Caco-2 (cell line): ENCODE measurements around the gene ERICH2. TPM values are rescaled to one million over a fixed set of nuclear protein-coding genes. Genes with fewer than 3 reads are reported as not detected.

Source experiments
- BruUV-seq: library from RNA; stranded (reverse); fragments of 400-500 nt; replicated peaks from 2 replicates; lab custom pipeline; 2021; lab: Mats Ljungman, UMichigan
- CTCF ChIA-PET: fragments of 300-600 bp; sonication (Branson Sonifier 250); formaldehyde crosslinking; loops from one replicate; lab custom pipeline; 2022; ENCODE audit warnings: antibody characterized with exemption; lab: Charles Lee
- POLR2A ChIA-PET: fragments of 300-600 bp; sonication (Branson Sonifier 250); formaldehyde crosslinking; loops from one replicate; lab custom pipeline; 2022; ENCODE audit warnings: antibody characterized with exemption; lab: Charles Lee
- DNase-seq, 2 experiments: peaks; one replicate each; pipeline versions ENCODE4 v3.0.0 to v3.0.0-alpha.2; 2020 to 2022
- H3K27me3 ChIP-seq: replicated peaks from 2 replicates; pipeline ENCODE4 v1.6.0; 2011; ENCODE audit warnings: low read length; ENCODE audit not compliant: control insufficient read depth, insufficient read depth
- H3K36me3 ChIP-seq: 2 replicates; pipeline ENCODE4 v1.5.1; 2011; ENCODE audit warnings: low read length; ENCODE audit not compliant: control insufficient read depth, insufficient read depth
- H3K4me1 ChIP-seq: fragments of 250-450 bp; sonication (Bioruptor Pico); 2 replicates; pipeline ENCODE4 v1.5.1; 2020; ENCODE audit warnings: mild to moderate bottlenecking
- H3K4me3 ChIP-seq: 2 replicates; pipeline ENCODE4 v1.5.1; 2011; ENCODE audit warnings: low read depth, mild to moderate bottlenecking, control low read depth, low read length
- H3K9me3 ChIP-seq: fragments of 250-450 bp; sonication (Bioruptor Pico); 2 replicates; pipeline ENCODE4 v1.5.1; 2020; ENCODE audit warnings: mild to moderate bottlenecking, moderate library complexity
- H3K27ac Mint-ChIP-seq: one replicate; pipeline ENCODE4 v1.8.0; 2022; ENCODE audit warnings: mixed read lengths; ENCODE audit not compliant: unreplicated experiment
- H3K27me3 Mint-ChIP-seq: one replicate; pipeline ENCODE4 v1.8.0; 2022; ENCODE audit warnings: mixed read lengths; ENCODE audit not compliant: insufficient read depth, unreplicated experiment
- H3K36me3 Mint-ChIP-seq: one replicate; pipeline ENCODE4 v1.8.0; 2022; ENCODE audit warnings: mild to moderate bottlenecking, mixed read lengths; ENCODE audit not compliant: insufficient read depth, unreplicated experiment
- H3K4me1 Mint-ChIP-seq: one replicate; pipeline ENCODE4 v1.8.0; 2022; ENCODE audit warnings: low read depth, mixed read lengths; ENCODE audit not compliant: unreplicated experiment
- H3K4me3 Mint-ChIP-seq: one replicate; pipeline ENCODE4 v1.8.0; 2022; ENCODE audit warnings: mild to moderate bottlenecking, moderate library complexity, mixed read lengths; ENCODE audit not compliant: unreplicated experiment
- H3K9me3 Mint-ChIP-seq: one replicate; pipeline ENCODE4 v1.8.0; 2022; ENCODE audit warnings: mixed read lengths; ENCODE audit not compliant: unreplicated experiment
- CTCF ChIP-seq, 2 experiments: fragments of 200-600 bp in 1 of 2; IDR thresholded peaks; 1 replicate in 1 of 2; 2 replicates in 1 of 2; pipeline versions ENCODE4 v1.5.1 to v1.8.0; 2011 to 2022; ENCODE audit warnings: antibody characterized with exemption in 1 of 2, control low read depth in 1 of 2, inconsistent platforms in 1 of 2, low read depth in 1 of 2, low read length in 1 of 2, mild to moderate bottlenecking in 1 of 2, moderate library complexity in 1 of 2; ENCODE audit not compliant: insufficient read depth in 1 of 2, severe bottlenecking in 1 of 2, unreplicated experiment in 1 of 2
- intact Hi-C: fragments of 100-400 bp; cut with micrococcal nuclease; formaldehyde crosslinking; loops from one replicate; pipeline ENCODE4 v1.10.0; 2022; ENCODE audit not compliant: unreplicated experiment
- total RNA-seq: library from RNA; stranded (reverse); gene quantifications from 2 replicates; pipeline ENCODE4 v1.2.3, GENCODE V29; 2022

Gene ERICH2
- total RNA-seq, 1 experiment from 2014 or later = 3.1 TPM

DNA sequence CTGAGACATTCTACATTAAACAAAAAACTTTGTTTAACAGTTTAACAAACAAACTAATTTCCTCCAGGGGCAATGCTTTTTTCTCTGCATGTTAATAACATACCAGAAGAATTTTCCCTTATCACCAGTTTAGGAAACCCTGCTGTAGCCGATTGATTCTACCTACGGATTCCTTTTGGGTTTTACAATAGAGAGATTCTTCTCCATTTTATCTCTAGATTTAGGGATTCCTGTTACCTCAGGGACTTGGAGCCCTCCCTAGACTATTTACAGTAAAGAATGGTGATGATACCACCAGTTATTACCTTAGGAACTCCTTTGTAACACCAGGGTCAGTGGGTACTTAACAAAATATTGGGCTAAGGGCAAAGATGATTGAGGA is 5.3 kb upstream of the ERICH2 start:
- Mint-ChIP-seq H3K4me3 (peak overlapping the region; percentile 45), H3K9me3 (no peaks in the 10 kb centered on the region), H3K36me3 (peaks cover 7% of the 10 kb centered on the region), H3K27ac (peak overlapping the region; percentile 86), H3K4me1 (peaks cover 26% of the 10 kb centered on the region), H3K27me3 (no peaks in the 10 kb centered on the region)
- intact Hi-C loops = loop anchor here (1.0 to 5.0 kb wide), 3 partner anchors 20 to 308 kb away; no protein-coding TSS in a partner anchor
- BruUV-seq = no TSS peak
- DNase-seq = no peak
- Histone ChIP-seq H3K9me3 (no peaks in the 10 kb centered on the region), H3K4me3 (no peak overlapping the region), H3K27me3 (no peaks in the 10 kb centered on the region), H3K36me3 (no peaks in the 10 kb centered on the region), H3K4me1 (peaks cover 55% of the 10 kb centered on the region)
- POLR2A ChIA-PET = no interaction called here
- TF ChIP-seq CTCF (IDR thresholded peaks at IDR 0.05; ENCODE audit: insufficient read depth in 1 of 2, low read depth in 1 of 2, low read length in 1 of 2, severe bottlenecking in 1 of 2, unreplicated experiment in 1 of 2) = no peak
- CTCF ChIA-PET = interaction anchor here (2.0 kb wide), 1 partner anchor 26 kb away, joined by 6 read pairs; no protein-coding TSS in a partner anchor

GRCh38 chr2:170766693-170767092 is 3.5 kb upstream of the ERICH2 start:
- Histone ChIP-seq H3K36me3 (no peaks in the 10 kb centered on the region), H3K4me3 (peak overlapping the region; percentile 15; the same call in 1 of the 2 replicates), H3K9me3 (no peaks in the 10 kb centered on the region), H3K27me3 (no peaks in the 10 kb centered on the region), H3K4me1 (peaks cover 57% of the 10 kb centered on the region)
- Mint-ChIP-seq H3K36me3 (peaks cover 20% of the 10 kb centered on the region), H3K4me3 (peak overlapping the region; percentile 0), H3K9me3 (no peaks in the 10 kb centered on the region), H3K27ac (peak overlapping the region; percentile 2), H3K4me1 (peaks cover 30% of the 10 kb centered on the region), H3K27me3 (no peaks in the 10 kb centered on the region)
- TF ChIP-seq CTCF (IDR thresholded peaks at IDR 0.05; ENCODE audit: insufficient read depth in 1 of 2, low read depth in 1 of 2, low read length in 1 of 2, severe bottlenecking in 1 of 2, unreplicated experiment in 1 of 2) = no peak
- peak in 1 of 2 experiments; percentile 68 for DNase-seq
- BruUV-seq = no TSS peak
- ChIA-PET CTCF (no interaction called here), POLR2A (no interaction called here)
- intact Hi-C loops = loop anchor here (1.0 to 5.0 kb wide), 2 partner anchors 27 to 309 kb away; no protein-coding TSS in a partner anchor

GRCh38 chr2:170770606-170771420 is 635 bp downstream of the ERICH2 start:
- BruUV-seq = no TSS peak
- no peak for TF ChIP-seq CTCF (IDR thresholded peaks at IDR 0.05; ENCODE audit: insufficient read depth in 1 of 2, low read depth in 1 of 2, low read length in 1 of 2, severe bottlenecking in 1 of 2, unreplicated experiment in 1 of 2)
- DNase-seq = peak; percentile 93
- no peaks in the 10 kb centered on the region for H3K27me3 ChIP-seq
- POLR2A ChIA-PET = interaction anchor here (0.8 to 1.5 kb wide), 5 partner anchors 27 to 363 kb away, joined by 3 to 10 read pairs (median 7); partner anchors contain the start of genes GORASP2 and SP5
- H3K4me1 ChIP-seq = peaks cover 37% of the 10 kb centered on the region
- peak overlapping the region; percentile 97 for H3K27ac Mint-ChIP-seq
- intact Hi-C loops = loop anchor here (1.0 to 2.0 kb wide), 3 partner anchors 32 to 56 kb away; partner anchors contain the start of gene SP5
- peak overlapping the region; percentile 80 for H3K4me3 ChIP-seq
- H3K36me3 Mint-ChIP-seq = peaks cover 20% of the 10 kb centered on the region
- H3K27me3 Mint-ChIP-seq = no peaks in the 10 kb centered on the region
- H3K4me1 Mint-ChIP-seq = peaks cover 19% of the 10 kb centered on the region
- peak overlapping the region; percentile 93 for H3K4me3 Mint-ChIP-seq
- no peaks in the 10 kb centered on the region; the same call in 1 of the 2 replicates for H3K36me3 ChIP-seq
- no peaks in the 10 kb centered on the region for H3K9me3 ChIP-seq
- H3K9me3 Mint-ChIP-seq = no peaks in the 10 kb centered on the region
- CTCF ChIA-PET = interaction anchor here (0.6 to 1.5 kb wide), 7 partner anchors 32 to 410 kb away, joined by 3 to 5 read pairs (median 3); partner anchors contain the start of gene GORASP2
